Measurements from ENCODE around the gene DAB2.

DNA sequence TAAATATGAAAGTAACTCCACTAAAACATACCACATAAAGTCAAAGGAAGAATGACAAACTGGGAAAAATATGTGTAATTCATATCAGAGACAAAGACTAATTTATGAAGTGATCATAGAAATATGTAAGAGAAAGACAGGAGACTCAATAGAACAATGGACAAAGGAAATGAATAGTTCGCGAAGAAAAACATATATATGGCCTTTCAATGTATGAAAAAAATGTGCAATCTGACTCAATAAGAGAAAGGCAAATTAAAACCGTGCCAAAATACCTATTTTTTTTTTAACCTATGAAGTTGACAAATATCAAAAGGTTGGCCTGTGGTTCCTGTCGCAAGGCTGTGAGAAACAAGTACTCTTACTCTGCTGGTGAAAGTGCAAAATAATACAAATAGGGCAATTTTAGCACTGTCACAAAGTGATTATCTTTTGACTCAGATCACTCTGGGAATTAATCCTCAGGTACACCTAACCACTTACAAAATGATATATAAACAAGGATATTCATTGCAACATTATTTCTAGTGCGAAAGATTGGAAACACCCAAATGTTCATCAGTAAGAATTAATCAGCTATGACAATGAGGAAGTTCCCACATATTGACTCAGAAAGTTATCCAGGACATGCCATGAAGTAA lies 64.2 kb downstream of the DAB2 start:
- TF ChIP-seq, protein P1, sequence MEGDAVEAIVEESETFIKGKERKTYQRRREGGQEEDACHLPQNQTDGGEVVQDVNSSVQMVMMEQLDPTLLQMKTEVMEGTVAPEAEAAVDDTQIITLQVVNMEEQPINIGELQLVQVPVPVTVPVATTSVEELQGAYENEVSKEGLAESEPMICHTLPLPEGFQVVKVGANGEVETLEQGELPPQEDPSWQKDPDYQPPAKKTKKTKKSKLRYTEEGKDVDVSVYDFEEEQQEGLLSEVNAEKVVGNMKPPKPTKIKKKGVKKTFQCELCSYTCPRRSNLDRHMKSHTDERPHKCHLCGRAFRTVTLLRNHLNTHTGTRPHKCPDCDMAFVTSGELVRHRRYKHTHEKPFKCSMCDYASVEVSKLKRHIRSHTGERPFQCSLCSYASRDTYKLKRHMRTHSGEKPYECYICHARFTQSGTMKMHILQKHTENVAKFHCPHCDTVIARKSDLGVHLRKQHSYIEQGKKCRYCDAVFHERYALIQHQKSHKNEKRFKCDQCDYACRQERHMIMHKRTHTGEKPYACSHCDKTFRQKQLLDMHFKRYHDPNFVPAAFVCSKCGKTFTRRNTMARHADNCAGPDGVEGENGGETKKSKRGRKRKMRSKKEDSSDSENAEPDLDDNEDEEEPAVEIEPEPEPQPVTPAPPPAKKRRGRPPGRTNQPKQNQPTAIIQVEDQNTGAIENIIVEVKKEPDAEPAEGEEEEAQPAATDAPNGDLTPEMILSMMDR (IDR thresholded peaks at IDR 0.05; ENCODE audit: poor library complexity, severe bottlenecking), result no peak
- TF ChIP-seq, protein P2, sequence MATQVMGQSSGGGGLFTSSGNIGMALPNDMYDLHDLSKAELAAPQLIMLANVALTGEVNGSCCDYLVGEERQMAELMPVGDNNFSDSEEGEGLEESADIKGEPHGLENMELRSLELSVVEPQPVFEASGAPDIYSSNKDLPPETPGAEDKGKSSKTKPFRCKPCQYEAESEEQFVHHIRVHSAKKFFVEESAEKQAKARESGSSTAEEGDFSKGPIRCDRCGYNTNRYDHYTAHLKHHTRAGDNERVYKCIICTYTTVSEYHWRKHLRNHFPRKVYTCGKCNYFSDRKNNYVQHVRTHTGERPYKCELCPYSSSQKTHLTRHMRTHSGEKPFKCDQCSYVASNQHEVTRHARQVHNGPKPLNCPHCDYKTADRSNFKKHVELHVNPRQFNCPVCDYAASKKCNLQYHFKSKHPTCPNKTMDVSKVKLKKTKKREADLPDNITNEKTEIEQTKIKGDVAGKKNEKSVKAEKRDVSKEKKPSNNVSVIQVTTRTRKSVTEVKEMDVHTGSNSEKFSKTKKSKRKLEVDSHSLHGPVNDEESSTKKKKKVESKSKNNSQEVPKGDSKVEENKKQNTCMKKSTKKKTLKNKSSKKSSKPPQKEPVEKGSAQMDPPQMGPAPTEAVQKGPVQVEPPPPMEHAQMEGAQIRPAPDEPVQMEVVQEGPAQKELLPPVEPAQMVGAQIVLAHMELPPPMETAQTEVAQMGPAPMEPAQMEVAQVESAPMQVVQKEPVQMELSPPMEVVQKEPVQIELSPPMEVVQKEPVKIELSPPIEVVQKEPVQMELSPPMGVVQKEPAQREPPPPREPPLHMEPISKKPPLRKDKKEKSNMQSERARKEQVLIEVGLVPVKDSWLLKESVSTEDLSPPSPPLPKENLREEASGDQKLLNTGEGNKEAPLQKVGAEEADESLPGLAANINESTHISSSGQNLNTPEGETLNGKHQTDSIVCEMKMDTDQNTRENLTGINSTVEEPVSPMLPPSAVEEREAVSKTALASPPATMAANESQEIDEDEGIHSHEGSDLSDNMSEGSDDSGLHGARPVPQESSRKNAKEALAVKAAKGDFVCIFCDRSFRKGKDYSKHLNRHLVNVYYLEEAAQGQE (IDR thresholded peaks at IDR 0.05; ENCODE audit: borderline replicate concordance), result no peak
- no peak for TF ChIP-seq EP300 (conservative IDR thresholded peaks at IDR 0.05; ENCODE audit: poor library complexity, severe bottlenecking)
- no peak for TF ChIP-seq POLR2AphosphoS5 (IDR thresholded peaks at IDR 0.05)
- TF ChIP-seq RAD21 (conservative IDR thresholded peaks at IDR 0.05), result no peak
- no peak for TF ChIP-seq EZH2 (IDR thresholded peaks at IDR 0.05; ENCODE audit: borderline replicate concordance, insufficient read depth, low read length, poor library complexity, severe bottlenecking)
- TF ChIP-seq TAF1 (IDR thresholded peaks at IDR 0.05; ENCODE audit: low read depth), result no peak
- TF ChIP-seq MXI1 (conservative IDR thresholded peaks at IDR 0.05; ENCODE audit: poor library complexity, severe bottlenecking), result no peak
